Measurements from ENCODE around the gene PLK5.
"Not testable (repeated sequence)": the region's sequence is repeated elsewhere in the genome, so short reads cannot be mapped to it uniquely, and the experiment has no call there.

PLK5 gene

GRCh38 chr19:1534972-1535371 lies 11.1 kb downstream of the PLK5 start:
- H3K4me1 ChIP-seq (ENCODE audit: insufficient read depth, low read length, poor library complexity, severe bottlenecking) = no peaks in the 10 kb centered on the region

DNA sequence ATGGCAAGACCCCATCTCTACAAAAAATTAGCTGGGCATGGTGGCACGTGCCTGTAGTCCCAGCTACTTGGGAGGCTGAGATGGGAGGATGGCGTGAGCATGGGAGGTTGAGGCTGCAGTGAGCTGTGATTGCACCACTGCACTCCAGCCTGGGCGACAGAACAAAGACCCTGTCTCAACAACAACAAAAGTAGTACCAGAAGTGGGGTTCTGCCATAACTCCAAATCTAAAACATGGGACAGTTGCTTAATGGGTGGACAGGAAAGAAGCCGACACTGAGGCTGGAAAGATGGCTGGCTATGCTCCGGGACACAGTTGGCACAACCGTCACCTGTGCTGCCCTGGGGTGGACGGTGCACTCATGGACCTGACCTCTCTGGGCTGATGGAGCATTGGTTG lies 11.8 kb downstream of the PLK5 start:
- not testable (repeated sequence) for H3K9me3 ChIP-seq (ENCODE audit: insufficient read depth, low read depth, low read length); H3K4me2 ChIP-seq (ENCODE audit: low read depth, low read length, poor library complexity, severe bottlenecking); H3K9me2 ChIP-seq (replicated peaks; ENCODE audit: low read depth, low read length); H3K9ac ChIP-seq (ENCODE audit: low read depth, low read length, poor library complexity, severe bottlenecking); H3K4me3 ChIP-seq (ENCODE audit: low read length, poor library complexity, severe bottlenecking); H4K20me1 ChIP-seq (ENCODE audit: insufficient read depth, low read length, poor library complexity, severe bottlenecking); H3K27me3 ChIP-seq (ENCODE audit: insufficient read depth, low read length, poor library complexity, severe bottlenecking); H2AFZ ChIP-seq (ENCODE audit: low read length); H3K4me1 ChIP-seq (ENCODE audit: insufficient read depth, low read length, poor library complexity, severe bottlenecking); H3K79me2 ChIP-seq (ENCODE audit: insufficient read depth, low read length); H3F3A ChIP-seq (ENCODE audit: low read depth); H3K36me3 ChIP-seq (ENCODE audit: insufficient read depth, low read length)

More at GRCh38 chr19:1534972-1535371, 11.1 kb downstream of the PLK5 start:
- no peaks in the 10 kb centered on the region for H3K36me3 ChIP-seq (ENCODE audit: insufficient read depth, low read length)
- no peaks in the 10 kb centered on the region for H3F3A ChIP-seq (ENCODE audit: low read depth)
- no peak for TF ChIP-seq CTCF (conservative IDR thresholded peaks at IDR 0.05; ENCODE audit: low read length)
- no peak for TF ChIP-seq EZH2phosphoT487 (IDR thresholded peaks at IDR 0.05; ENCODE audit: borderline replicate concordance)
- no peaks in the 10 kb centered on the region for H3K79me2 ChIP-seq (ENCODE audit: insufficient read depth, low read length)
- no peak overlapping the region for H2AFZ ChIP-seq (ENCODE audit: low read length)
- H3K4me2 ChIP-seq (ENCODE audit: low read depth, low read length, poor library complexity, severe bottlenecking) = no peak overlapping the region
- no peaks in the 10 kb centered on the region for H3K9me2 ChIP-seq (replicated peaks; ENCODE audit: low read depth, low read length)
- H3K9ac ChIP-seq (ENCODE audit: low read depth, low read length, poor library complexity, severe bottlenecking) = no peak overlapping the region
- H3K4me3 ChIP-seq (ENCODE audit: low read length, poor library complexity, severe bottlenecking) = no peak overlapping the region
- H3K9me3 ChIP-seq (ENCODE audit: insufficient read depth, low read depth, low read length) = no peaks in the 10 kb centered on the region
- no peaks in the 10 kb centered on the region for H3K27me3 ChIP-seq (ENCODE audit: insufficient read depth, low read length, poor library complexity, severe bottlenecking)
- no peaks in the 10 kb centered on the region for H4K20me1 ChIP-seq (ENCODE audit: insufficient read depth, low read length, poor library complexity, severe bottlenecking)

- no peaks in the 10 kb centered on the region for H3F3A ChIP-seq (ENCODE audit: low read depth)
- no peak overlapping the region for H3K4me2 ChIP-seq (ENCODE audit: low read depth, low read length, poor library complexity, severe bottlenecking)
- no peaks in the 10 kb centered on the region for H4K20me1 ChIP-seq (ENCODE audit: insufficient read depth, low read length, poor library complexity, severe bottlenecking)
- no peaks in the 10 kb centered on the region for H3K79me2 ChIP-seq (ENCODE audit: insufficient read depth, low read length)
- no peak overlapping the region for H2AFZ ChIP-seq (ENCODE audit: low read length)
- no peak overlapping the region for H3K9ac ChIP-seq (ENCODE audit: low read depth, low read length, poor library complexity, severe bottlenecking)
- no peaks in the 10 kb centered on the region for H3K4me1 ChIP-seq (ENCODE audit: insufficient read depth, low read length, poor library complexity, severe bottlenecking)
- H3K9me2 ChIP-seq (replicated peaks; ENCODE audit: low read depth, low read length) = no peaks in the 10 kb centered on the region
- H3K27me3 ChIP-seq (ENCODE audit: insufficient read depth, low read length, poor library complexity, severe bottlenecking) = no peaks in the 10 kb centered on the region
- no peak overlapping the region for H3K4me3 ChIP-seq (ENCODE audit: low read length, poor library complexity, severe bottlenecking)
- no peaks in the 10 kb centered on the region for H3K36me3 ChIP-seq (ENCODE audit: insufficient read depth, low read length)
- H3K9me3 ChIP-seq (ENCODE audit: insufficient read depth, low read depth, low read length) = no peaks in the 10 kb centered on the region
- TF ChIP-seq EZH2phosphoT487 (IDR thresholded peaks at IDR 0.05; ENCODE audit: borderline replicate concordance) (no peak), CTCF (conservative IDR thresholded peaks at IDR 0.05; ENCODE audit: low read length) (no peak)
These were observed 15.1 kb downstream of the PLK5 start for GRCh38 chr19:1538978-1539377.

- not testable (repeated sequence) for H4K20me1 ChIP-seq (ENCODE audit: insufficient read depth, low read length, poor library complexity, severe bottlenecking); H3K4me3 ChIP-seq (ENCODE audit: low read length, poor library complexity, severe bottlenecking); H3F3A ChIP-seq (ENCODE audit: low read depth); H3K4me1 ChIP-seq (ENCODE audit: insufficient read depth, low read length, poor library complexity, severe bottlenecking); H3K27me3 ChIP-seq (ENCODE audit: insufficient read depth, low read length, poor library complexity, severe bottlenecking); H3K4me2 ChIP-seq (ENCODE audit: low read depth, low read length, poor library complexity, severe bottlenecking); H2AFZ ChIP-seq (ENCODE audit: low read length); H3K79me2 ChIP-seq (ENCODE audit: insufficient read depth, low read length); H3K36me3 ChIP-seq (ENCODE audit: insufficient read depth, low read length); H3K9ac ChIP-seq (ENCODE audit: low read depth, low read length, poor library complexity, severe bottlenecking); H3K9me3 ChIP-seq (ENCODE audit: insufficient read depth, low read depth, low read length); H3K9me2 ChIP-seq (replicated peaks; ENCODE audit: low read depth, low read length)
These were observed 15.9 kb downstream of the PLK5 start for GRCh38 chr19:1539749-1540148.
